Spinal cord (tissue), 10 donors: Measurements from ENCODE around the gene INAFM2. TPM values are rescaled to one million over a fixed set of nuclear protein-coding genes. Genes with fewer than 3 reads are reported as not detected.

Experiments used
- DNase-seq, 6 donors: peaks; one replicate each; pipeline versions ENCODE4 v3.0.0 to v3.0.0-alpha.2; 2013 to 2015; ENCODE audit warnings: low spot score in 6 of 6, low read depth in 4 of 6
- H3K27ac ChIP-seq: one replicate; pipeline ENCODE4 v1.5.1; 2013; ENCODE audit warnings: low read depth, low read length, control low read depth
- H3K27me3 ChIP-seq: one replicate; pipeline ENCODE4 v1.6.1; 2013; ENCODE audit warnings: low read length; ENCODE audit not compliant: control insufficient read depth, insufficient read depth
- H3K36me3 ChIP-seq: one replicate; pipeline ENCODE4 v1.6.1; 2013; ENCODE audit warnings: low read length; ENCODE audit not compliant: control insufficient read depth, insufficient read depth
- H3K4me1 ChIP-seq: one replicate; pipeline ENCODE4 v1.6.1; 2013; ENCODE audit warnings: low read length; ENCODE audit not compliant: control insufficient read depth, insufficient read depth
- H3K4me3 ChIP-seq: one replicate; pipeline ENCODE4 v1.5.1; 2013; ENCODE audit warnings: low read depth, low read length, control low read depth
- H3K9me3 ChIP-seq: one replicate; pipeline ENCODE4 v1.6.1; 2013; ENCODE audit warnings: low read length; ENCODE audit not compliant: control insufficient read depth, insufficient read depth
- WGBS: methylation state at CpG from one replicate; pipeline ENCODE4 v1.1.5; 2013; ENCODE audit warnings: missing lambda C conversion rate; ENCODE audit not compliant: insufficient coverage; 5-methylcytosine and 5-hydroxymethylcytosine counted together
- polyA plus RNA-seq, 2 donors: library from polyadenylated mRNA; unstranded; fragments of 120-200 nt; gene quantifications; one replicate each; pipeline ENCODE4 v1.2.1, GENCODE V29; 2013; ENCODE audit not compliant: insufficient read length in 2 of 2
- total RNA-seq, 2 donors: library from RNA; depleted of rRNA in 1 of 2; stranded (reverse); fragments of 120-200 nt in 1 of 2; fragments of >200 nt in 1 of 2; gene quantifications; one replicate each; pipeline versions ENCODE4 v1.2.3 to v1.2.4, GENCODE V29; 2013 to 2014
- donor health status: healthy.

Gene INAFM2
- total and polyA plus RNA-seq, 4 donors: 17.0 to 29.6 (median 23.3) TPM

- H3K36me3 ChIP-seq: peaks cover 13% of the 10 kb centered on the region
These were observed 37.4 kb upstream of the INAFM2 start for GRCh38 chr15:40286061-40286532.

DNA sequence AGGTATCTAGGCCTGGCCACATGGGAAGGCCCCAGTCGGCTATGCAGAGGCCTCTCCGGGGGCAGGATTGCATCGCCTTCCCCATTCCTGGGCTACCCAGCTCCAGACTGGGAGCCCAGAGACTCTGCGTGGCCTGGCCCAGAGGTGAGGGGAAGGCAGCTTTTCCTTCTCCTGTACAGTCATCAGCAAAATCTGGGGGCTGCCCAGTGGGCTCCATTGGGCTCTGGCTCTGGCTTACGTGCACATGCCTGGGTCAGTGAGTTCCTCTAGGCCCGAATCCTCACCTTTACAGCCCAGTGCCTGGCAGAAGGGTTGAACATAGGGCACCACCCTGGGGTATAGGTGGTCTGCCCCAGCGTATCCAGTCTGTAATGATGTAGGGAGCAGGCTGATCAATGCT, 36.7 kb upstream of the INAFM2 start:
- peaks cover 13% of the 10 kb centered on the region for H3K36me3 ChIP-seq
- H3K4me1 ChIP-seq: peaks cover 50% of the 10 kb centered on the region
- no peaks in the 10 kb centered on the region for H3K9me3 ChIP-seq
- peaks cover 45% of the 10 kb centered on the region for H3K27me3 ChIP-seq
- H3K27ac ChIP-seq: no peak overlapping the region
- H3K4me3 ChIP-seq: no peak overlapping the region
- DNase-seq: no peak
- 79% methylated on average over 6 of the region's 7 CpGs for WGBS

More at GRCh38 chr15:40286061-40286532, 37.4 kb upstream of the INAFM2 start:
- DNase-seq: peak in 1 of 6 donors; percentile 45
- Histone ChIP-seq H3K27me3 (peaks cover 48% of the 10 kb centered on the region), H3K9me3 (no peaks in the 10 kb centered on the region), H3K4me3 (no peak overlapping the region), H3K27ac (no peak overlapping the region), H3K4me1 (peaks cover 49% of the 10 kb centered on the region)
- WGBS: 67% methylated on average over 5 of the region's 7 CpGs

DNA sequence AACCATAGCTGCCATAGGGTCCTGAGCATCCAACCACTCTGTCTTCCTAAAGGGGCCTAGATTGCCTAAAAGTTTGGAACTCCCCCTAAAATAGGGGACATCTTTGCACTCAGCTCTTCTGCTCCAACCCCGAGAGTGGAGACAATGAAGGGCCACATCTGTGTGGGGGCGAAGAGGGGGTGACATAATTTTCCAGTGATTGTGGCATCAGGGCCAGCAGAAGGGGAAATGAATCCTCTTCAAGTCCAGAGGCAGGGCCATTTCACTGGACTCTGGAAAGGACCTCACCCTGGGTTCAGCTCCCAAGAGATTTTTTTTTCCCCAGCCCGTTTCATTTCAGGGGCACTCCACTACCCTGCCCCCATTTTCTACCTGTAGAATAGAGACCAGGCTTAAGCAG, 36.0 kb upstream of the INAFM2 start:
- Histone ChIP-seq H3K27ac (no peak overlapping the region), H3K36me3 (peaks cover 13% of the 10 kb centered on the region), H3K4me1 (peaks cover 53% of the 10 kb centered on the region), H3K27me3 (peaks cover 42% of the 10 kb centered on the region), H3K9me3 (no peaks in the 10 kb centered on the region), H3K4me3 (no peak overlapping the region)
- DNase-seq: no peak
- 80% methylated on average over 1 of the region's 3 CpGs for WGBS

DNA sequence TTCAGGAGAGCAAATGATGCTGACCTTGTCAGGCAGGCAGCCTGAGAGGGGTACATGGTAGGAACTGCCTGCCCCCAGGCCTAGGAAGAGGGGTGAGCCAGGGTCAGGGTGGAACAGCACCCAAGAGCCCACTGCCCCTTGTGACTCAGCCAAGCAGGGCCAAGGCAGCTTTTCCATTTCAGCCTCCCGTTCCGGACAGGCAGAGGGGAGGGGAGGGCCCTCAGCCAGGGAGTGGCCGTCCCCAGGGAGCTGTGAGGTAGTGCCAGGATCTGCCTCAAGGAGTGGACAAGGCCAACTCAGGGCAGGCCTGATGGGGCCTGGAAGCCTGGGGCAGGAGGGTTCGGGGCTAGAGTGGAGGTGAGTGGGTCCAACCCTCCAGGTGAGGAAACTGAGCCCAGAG, 35.5 kb upstream of the INAFM2 start:
- Histone ChIP-seq H3K27me3 (peaks cover 37% of the 10 kb centered on the region), H3K4me3 (no peak overlapping the region), H3K27ac (no peak overlapping the region), H3K9me3 (no peaks in the 10 kb centered on the region), H3K4me1 (peaks cover 50% of the 10 kb centered on the region), H3K36me3 (peaks cover 13% of the 10 kb centered on the region)
- 70% methylated on average over 4 of the region's 4 CpGs for WGBS
- no peak for DNase-seq

DNA sequence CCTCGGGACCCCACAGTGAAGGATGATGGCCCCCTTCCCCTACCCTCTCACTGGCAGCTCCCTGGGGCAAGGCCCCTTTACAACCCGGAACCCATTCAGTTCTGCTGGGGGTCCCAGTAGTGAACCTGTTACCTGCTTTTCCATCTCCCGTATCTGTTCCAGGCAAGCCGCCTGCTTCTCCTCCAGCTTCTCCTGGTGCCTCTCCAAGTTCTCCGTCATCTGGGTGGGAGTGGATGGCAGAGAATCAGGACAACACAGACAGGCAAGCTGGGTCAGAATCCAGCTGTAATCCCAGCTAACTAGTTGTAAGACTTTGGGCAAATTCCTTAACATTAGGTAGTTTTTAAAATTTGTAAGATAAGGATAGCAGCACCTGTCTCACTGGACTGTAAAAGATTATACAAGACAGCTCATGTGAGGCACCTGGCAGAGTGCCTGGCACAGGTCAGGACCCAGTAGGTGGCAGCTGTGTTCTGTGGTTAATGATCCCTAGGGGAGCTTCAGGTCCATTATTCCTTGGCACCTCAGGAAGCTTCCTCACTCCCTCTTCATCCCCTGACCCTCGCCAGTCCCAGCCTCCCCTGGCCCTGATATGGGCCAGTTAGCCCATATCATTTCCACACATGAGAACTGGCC, 34.2 kb upstream of the INAFM2 start:
- DNase-seq: no peak
- Histone ChIP-seq H3K36me3 (peaks cover 13% of the 10 kb centered on the region), H3K4me3 (no peak overlapping the region), H3K9me3 (no peaks in the 10 kb centered on the region), H3K27me3 (peaks cover 24% of the 10 kb centered on the region), H3K27ac (no peak overlapping the region), H3K4me1 (peaks cover 52% of the 10 kb centered on the region)
- 93% methylated on average over 6 of the region's 6 CpGs for WGBS

DNA sequence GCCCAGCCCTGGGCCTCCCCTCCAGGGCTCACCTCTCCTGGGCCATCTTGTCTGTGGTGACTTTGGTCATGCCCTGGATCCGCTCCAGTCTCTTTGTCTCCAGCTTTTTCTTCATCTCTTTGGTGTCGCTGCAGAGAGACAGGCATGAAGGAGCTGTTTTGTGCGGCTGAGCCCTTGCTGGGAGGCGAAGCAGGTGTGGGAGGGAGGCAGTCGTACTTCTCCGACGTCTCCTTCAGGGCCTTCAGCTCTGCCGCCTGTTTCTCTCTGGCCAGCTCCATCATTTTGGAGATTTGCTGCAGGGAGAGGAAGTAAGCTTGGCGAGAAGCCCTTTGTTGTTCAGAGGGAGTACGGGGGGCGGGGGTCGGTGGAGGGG, 33.0 kb upstream of the INAFM2 start:
- 15% methylated on average over 10 of the region's 12 CpGs for WGBS
- H3K4me3 ChIP-seq: no peak overlapping the region

GRCh38 chr15:40290918-40291574, 32.4 kb upstream of the INAFM2 start:
- peaks cover 58% of the 10 kb centered on the region for H3K4me1 ChIP-seq
- no peaks in the 10 kb centered on the region for H3K9me3 ChIP-seq
- peak in 2 of 6 donors; percentile 76 to 83 for DNase-seq
- H3K27ac ChIP-seq: no peak overlapping the region
- H3K36me3 ChIP-seq: peaks cover 12% of the 10 kb centered on the region
- H3K27me3 ChIP-seq: peaks cover 17% of the 10 kb centered on the region
- 3% methylated on average over 67 of the region's 68 CpGs for WGBS
- peak overlapping the region; percentile 7 for H3K4me3 ChIP-seq

More for the DNA sequence above, 33.0 kb upstream of the INAFM2 start:
- Histone ChIP-seq H3K27ac (no peak overlapping the region), H3K4me1 (peaks cover 58% of the 10 kb centered on the region), H3K27me3 (peaks cover 17% of the 10 kb centered on the region), H3K36me3 (peaks cover 13% of the 10 kb centered on the region), H3K9me3 (no peaks in the 10 kb centered on the region)
- peak in 2 of 6 donors; percentile 56 to 67 for DNase-seq

- Histone ChIP-seq H3K4me1 (peaks cover 57% of the 10 kb centered on the region), H3K9me3 (no peaks in the 10 kb centered on the region)
- 92% methylated on average over 2 of the region's 3 CpGs for WGBS
These were observed 31.2 kb upstream of the INAFM2 start for GRCh38 chr15:40292246-40292645.

GRCh38 chr15:40293006-40293405, 30.5 kb upstream of the INAFM2 start:
- no peak overlapping the region for H3K4me3 ChIP-seq
- DNase-seq: no peak
- peaks cover 57% of the 10 kb centered on the region for H3K4me1 ChIP-seq
- no peak overlapping the region for H3K27ac ChIP-seq
- H3K27me3 ChIP-seq: peaks cover 11% of the 10 kb centered on the region
- no peaks in the 10 kb centered on the region for H3K9me3 ChIP-seq
- H3K36me3 ChIP-seq: peaks cover 9% of the 10 kb centered on the region

More at GRCh38 chr15:40292246-40292645, 31.2 kb upstream of the INAFM2 start:
- H3K4me3 ChIP-seq: no peak overlapping the region
- DNase-seq: no peak
- H3K27me3 ChIP-seq: peaks cover 11% of the 10 kb centered on the region
- H3K36me3 ChIP-seq: peaks cover 10% of the 10 kb centered on the region
- H3K27ac ChIP-seq: no peak overlapping the region
